Measurements from ENCODE around the gene ZNF598.

Gene ZNF598

DNA sequence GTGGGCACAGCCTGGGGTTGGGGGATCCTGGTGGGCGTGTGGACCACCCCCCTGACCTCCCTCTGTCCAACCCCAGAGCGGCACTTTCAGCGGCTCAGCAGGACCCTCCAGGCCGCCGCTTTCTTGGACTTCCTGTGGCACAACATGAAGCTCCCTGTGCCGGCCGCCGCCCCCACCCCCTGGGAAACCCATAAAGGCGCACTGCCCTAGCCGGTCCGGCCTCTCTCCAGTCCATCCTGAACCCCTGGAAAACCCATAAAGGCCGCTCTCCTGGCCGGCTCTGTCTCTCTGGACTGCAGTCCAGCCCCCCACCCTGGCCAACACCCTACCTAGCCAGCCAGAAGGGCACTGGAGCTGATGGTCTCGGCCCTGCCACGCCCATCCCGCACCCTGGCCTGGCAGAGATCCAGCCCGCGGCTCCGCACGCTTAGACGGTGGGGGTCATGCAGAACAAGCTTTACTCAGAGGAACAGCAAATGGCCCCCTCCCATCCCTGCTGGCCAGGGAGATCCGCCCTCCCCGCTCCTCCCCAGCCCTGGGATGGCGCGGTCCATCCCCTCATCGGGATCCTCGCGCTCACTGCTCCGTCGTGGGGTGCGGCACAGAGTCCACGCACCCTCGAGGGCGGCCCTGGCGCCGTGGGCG lies 31.0 kb downstream of the ZNF598 start:
- Histone ChIP-seq H3K27me3 (peaks cover 13% of the 10 kb centered on the region; the same call in 1 of the 2 replicates), H3K9me3 (no peaks in the 10 kb centered on the region), H3K4me3 (ENCODE audit: low read depth, low read length) (no peak overlapping the region), H3K4me1 (peaks cover 3% of the 10 kb centered on the region; the same call in 1 of the 2 replicates), H3K36me3 (peaks cover 48% of the 10 kb centered on the region)
- DNase-seq, result no peak
- TF ChIP-seq, protein P1, sequence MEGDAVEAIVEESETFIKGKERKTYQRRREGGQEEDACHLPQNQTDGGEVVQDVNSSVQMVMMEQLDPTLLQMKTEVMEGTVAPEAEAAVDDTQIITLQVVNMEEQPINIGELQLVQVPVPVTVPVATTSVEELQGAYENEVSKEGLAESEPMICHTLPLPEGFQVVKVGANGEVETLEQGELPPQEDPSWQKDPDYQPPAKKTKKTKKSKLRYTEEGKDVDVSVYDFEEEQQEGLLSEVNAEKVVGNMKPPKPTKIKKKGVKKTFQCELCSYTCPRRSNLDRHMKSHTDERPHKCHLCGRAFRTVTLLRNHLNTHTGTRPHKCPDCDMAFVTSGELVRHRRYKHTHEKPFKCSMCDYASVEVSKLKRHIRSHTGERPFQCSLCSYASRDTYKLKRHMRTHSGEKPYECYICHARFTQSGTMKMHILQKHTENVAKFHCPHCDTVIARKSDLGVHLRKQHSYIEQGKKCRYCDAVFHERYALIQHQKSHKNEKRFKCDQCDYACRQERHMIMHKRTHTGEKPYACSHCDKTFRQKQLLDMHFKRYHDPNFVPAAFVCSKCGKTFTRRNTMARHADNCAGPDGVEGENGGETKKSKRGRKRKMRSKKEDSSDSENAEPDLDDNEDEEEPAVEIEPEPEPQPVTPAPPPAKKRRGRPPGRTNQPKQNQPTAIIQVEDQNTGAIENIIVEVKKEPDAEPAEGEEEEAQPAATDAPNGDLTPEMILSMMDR (IDR thresholded peaks at IDR 0.05; ENCODE audit: low read depth, low read length), result no peak

DNA sequence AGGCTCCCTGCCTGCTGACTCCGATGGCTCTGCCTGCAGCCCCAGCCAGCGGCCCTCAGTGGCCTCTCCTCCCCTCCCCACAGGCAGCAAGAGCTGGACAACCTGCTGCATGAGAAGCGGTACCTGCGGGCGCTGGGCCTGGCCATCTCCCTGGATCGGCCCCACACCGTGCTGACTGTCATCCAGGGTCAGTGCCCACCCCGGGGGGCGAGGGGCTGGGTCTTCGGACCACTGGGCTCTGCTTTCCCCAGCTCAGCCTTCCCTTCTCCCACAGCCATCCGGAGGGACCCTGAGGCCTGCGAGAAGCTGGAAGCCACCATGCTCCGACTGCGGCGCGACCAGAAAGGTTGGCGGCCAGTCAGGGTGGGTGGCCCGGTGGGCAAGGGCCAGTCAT lies 31.7 kb downstream of the ZNF598 start:
- peaks cover 13% of the 10 kb centered on the region; the same call in 1 of the 2 replicates for H3K27me3 ChIP-seq
- no peaks in the 10 kb centered on the region for H3K9me3 ChIP-seq
- TF ChIP-seq, protein P1 (IDR thresholded peaks at IDR 0.05; ENCODE audit: low read depth, low read length), result no peak
- H3K4me3 ChIP-seq (ENCODE audit: low read depth, low read length), result no peak overlapping the region
- H3K36me3 ChIP-seq, result peaks cover 49% of the 10 kb centered on the region
- DNase-seq, result no peak
- peaks cover under 1% of the 10 kb centered on the region; the same call in 1 of the 2 replicates for H3K4me1 ChIP-seq

DNA sequence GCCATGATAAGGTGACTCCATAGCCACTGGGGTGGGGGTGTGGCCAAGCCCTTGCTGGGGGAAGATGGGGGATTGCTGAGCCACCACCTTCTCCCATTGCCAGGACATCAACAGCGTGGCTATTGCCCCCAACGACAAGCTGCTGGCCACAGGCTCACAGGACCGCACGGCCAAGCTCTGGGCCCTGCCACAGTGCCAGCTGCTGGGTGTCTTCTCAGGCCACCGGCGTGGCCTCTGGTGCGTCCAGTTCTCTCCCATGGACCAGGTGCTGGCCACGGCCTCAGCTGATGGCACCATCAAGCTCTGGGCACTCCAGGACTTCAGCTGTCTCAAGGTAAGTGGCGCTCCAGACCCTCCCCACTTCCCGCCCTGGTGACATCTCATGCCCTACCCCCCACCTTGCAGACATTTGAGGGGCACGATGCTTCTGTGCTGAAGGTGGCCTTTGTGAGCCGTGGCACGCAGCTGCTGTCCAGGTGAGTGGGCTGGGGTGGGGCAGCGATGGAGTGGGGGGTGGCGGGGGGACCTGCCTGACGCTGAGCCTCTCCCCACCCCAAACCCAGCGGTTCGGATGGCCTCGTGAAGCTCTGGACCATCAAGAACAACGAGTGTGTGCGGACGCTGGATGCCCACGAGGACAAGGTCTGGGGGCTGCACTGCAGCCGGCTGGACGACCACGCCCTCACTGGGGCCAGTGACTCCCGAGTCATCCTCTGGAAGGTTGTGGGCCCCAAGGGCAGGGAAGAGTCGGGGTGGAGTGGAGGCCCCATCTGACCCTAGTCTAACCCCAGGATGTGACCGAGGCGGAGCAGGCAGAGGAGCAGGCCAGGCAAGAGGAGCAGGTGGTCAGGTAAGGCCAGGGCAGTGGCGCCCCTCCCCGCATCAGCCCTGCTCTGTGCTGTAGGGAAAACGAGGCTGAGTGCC lies 32.4 kb downstream of the ZNF598 start:
- Histone ChIP-seq H3K27me3 (peaks cover 13% of the 10 kb centered on the region; the same call in 1 of the 2 replicates), H3K4me3 (ENCODE audit: low read depth, low read length) (no peak overlapping the region), H3K9me3 (no peaks in the 10 kb centered on the region), H3K36me3 (peaks cover 49% of the 10 kb centered on the region), H3K4me1 (no peaks in the 10 kb centered on the region)
- TF ChIP-seq, protein P1 (IDR thresholded peaks at IDR 0.05; ENCODE audit: low read depth, low read length), result no peak
- no peak for DNase-seq

DNA sequence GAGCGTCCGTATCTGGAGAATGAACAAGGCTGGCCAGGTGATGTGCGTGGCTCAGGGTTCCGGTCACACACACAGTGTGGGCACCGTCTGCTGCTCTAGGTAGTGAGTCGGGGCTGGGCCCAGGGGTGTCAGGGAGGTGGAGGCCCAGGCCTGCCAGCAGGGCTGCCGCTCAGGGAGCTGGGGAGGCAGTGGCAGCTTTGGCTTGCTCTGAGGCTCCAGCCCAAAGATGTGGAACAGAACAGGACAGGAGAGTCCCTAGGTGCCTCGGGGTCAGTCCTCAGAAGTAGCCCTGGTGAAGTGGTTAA lies 33.5 kb downstream of the ZNF598 start:
- peaks cover 11% of the 10 kb centered on the region; the same call in 1 of the 2 replicates for H3K27me3 ChIP-seq
- TF ChIP-seq, protein P1 (IDR thresholded peaks at IDR 0.05; ENCODE audit: low read depth, low read length), result no peak
- no peaks in the 10 kb centered on the region for H3K4me1 ChIP-seq
- H3K4me3 ChIP-seq (ENCODE audit: low read depth, low read length), result no peak overlapping the region
- H3K36me3 ChIP-seq, result peaks cover 49% of the 10 kb centered on the region
- H3K9me3 ChIP-seq, result no peaks in the 10 kb centered on the region
- no peak for DNase-seq

DNA sequence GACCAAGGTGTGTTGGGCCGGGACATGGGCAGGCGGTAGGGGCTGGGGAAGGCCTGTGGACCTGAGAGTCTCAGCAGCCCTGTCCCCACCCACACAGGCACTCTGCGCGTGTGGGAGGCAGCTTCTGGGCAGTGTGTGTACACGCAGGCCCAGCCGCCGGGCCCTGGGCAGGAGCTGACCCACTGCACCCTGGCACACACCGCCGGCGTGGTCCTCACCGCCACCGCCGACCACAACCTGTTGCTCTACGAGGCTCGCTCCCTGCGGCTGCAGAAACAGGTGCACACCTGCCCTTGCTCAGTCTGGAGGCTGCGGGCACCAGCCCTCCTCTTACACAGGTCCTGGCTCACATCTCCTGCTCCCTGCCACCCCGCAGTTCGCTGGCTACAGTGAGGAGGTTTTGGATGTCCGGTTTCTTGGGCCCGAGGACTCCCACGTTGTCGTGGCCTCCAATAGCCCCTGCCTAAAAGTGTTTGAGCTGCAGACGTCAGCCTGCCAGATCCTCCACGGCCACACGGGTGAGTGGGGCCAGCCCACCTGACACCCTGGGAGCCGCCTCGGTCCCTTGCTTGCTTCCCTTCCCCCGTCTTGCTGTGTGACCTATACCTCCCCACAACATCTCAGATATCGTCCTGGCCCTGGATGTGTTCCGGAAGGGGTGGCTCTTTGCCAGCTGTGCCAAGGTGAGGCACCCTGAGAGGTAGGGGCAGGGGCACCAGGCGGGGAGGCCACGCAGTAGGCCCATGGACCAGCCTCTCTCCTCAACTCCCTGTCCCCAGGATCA lies 34.0 kb downstream of the ZNF598 start:
- TF ChIP-seq, protein P1 (IDR thresholded peaks at IDR 0.05; ENCODE audit: low read depth, low read length), result no peak
- peaks cover 6% of the 10 kb centered on the region; the same call in 1 of the 2 replicates for H3K27me3 ChIP-seq
- H3K36me3 ChIP-seq, result peaks cover 49% of the 10 kb centered on the region
- no peak overlapping the region for H3K4me3 ChIP-seq (ENCODE audit: low read depth, low read length)
- DNase-seq, result no peak
- no peaks in the 10 kb centered on the region for H3K4me1 ChIP-seq
- H3K9me3 ChIP-seq, result no peaks in the 10 kb centered on the region
